ENCODE results near the gene UPF2.

UPF2 gene

DNA sequence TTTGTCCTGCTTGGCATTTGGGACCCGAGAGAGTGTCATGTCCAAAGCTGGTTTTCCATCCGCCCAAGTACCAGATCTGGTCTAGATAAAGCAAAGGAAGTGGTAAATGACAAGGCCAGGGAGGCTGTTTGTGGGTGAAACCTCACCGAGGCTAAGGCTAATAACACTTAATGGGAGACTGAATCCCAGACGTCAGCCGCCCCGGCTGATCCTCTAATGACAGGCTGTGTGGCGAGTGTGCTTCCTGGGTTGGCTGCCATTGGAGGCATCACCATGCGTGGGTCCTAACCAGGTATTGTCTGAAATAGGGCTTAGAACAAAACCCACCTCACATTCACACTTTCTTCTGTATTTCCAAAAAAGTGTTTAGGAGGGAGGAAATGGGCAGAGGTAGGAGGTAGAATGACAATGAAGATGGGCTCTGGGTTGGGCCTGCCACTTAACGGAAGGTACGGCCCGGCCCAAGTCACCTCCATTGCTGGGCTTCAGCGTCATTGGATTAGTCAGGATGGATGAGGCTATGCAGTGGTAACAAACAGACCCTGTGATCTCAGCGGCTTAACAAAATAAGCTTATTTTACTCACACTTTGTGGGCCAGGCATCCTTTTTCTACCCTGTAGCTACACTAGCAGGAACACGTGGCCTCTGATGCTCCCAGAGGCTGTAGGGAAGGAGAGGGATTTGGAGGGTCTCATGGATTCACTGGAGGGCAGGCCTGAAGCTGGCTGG, 159.8 kb downstream of the UPF2 start:
- ChIA-PET POLR2A (no interaction called here), CTCF (no interaction called here)
- no peak for DNase-seq (ENCODE audit: low read depth, low spot score)
- no peak overlapping the region for H3K4me3 ChIP-seq (ENCODE audit: low read depth, low read length)
- TF ChIP-seq, protein P1, sequence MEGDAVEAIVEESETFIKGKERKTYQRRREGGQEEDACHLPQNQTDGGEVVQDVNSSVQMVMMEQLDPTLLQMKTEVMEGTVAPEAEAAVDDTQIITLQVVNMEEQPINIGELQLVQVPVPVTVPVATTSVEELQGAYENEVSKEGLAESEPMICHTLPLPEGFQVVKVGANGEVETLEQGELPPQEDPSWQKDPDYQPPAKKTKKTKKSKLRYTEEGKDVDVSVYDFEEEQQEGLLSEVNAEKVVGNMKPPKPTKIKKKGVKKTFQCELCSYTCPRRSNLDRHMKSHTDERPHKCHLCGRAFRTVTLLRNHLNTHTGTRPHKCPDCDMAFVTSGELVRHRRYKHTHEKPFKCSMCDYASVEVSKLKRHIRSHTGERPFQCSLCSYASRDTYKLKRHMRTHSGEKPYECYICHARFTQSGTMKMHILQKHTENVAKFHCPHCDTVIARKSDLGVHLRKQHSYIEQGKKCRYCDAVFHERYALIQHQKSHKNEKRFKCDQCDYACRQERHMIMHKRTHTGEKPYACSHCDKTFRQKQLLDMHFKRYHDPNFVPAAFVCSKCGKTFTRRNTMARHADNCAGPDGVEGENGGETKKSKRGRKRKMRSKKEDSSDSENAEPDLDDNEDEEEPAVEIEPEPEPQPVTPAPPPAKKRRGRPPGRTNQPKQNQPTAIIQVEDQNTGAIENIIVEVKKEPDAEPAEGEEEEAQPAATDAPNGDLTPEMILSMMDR (IDR thresholded peaks at IDR 0.05; ENCODE audit: insufficient read depth, low read length, missing control alignments) = no peak

GRCh38 chr10:11881477-11882417, 160.9 kb downstream of the UPF2 start:
- TF ChIP-seq, protein P1 (IDR thresholded peaks at IDR 0.05; ENCODE audit: insufficient read depth, low read length, missing control alignments) = no peak
- POLR2A ChIA-PET = no interaction called here
- CTCF ChIA-PET = interaction anchor here (1.7 kb wide), 1 partner anchor 10 kb away, joined by 3 read pairs; no protein-coding TSS in a partner anchor
- no peak for DNase-seq (ENCODE audit: low read depth, low spot score)
- no peak overlapping the region for H3K4me3 ChIP-seq (ENCODE audit: low read depth, low read length)

DNA sequence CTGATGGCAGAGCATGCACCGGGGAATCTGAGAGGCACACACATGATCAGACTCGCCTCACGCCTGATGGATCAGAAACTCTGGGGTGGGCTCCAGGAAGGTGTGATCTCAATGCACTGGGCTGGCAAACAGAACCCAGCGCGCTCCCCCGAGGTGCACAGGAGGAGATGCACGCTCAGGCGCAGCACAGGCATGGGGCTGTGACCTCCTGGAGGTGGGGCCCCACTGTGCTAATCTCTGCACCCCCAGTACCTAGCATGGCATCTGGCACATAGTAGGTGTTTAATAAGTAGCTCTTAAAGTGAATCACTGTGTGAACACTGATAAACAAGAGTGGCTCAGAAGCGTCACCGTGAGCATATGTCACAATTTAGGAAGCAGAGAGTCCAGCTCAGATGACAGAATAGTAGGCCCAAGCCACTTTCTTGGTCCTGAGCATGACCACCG, 161.6 kb downstream of the UPF2 start:
- TF ChIP-seq, protein P1 (IDR thresholded peaks at IDR 0.05; ENCODE audit: insufficient read depth, low read length, missing control alignments) = no peak
- no peak for DNase-seq (ENCODE audit: low read depth, low spot score)
- CTCF ChIA-PET = interaction anchor here (1.7 kb wide), 1 partner anchor 9 kb away, joined by 3 read pairs; no protein-coding TSS in a partner anchor
- no peak overlapping the region for H3K4me3 ChIP-seq (ENCODE audit: low read depth, low read length)
- POLR2A ChIA-PET = no interaction called here

- H3K4me3 ChIP-seq (ENCODE audit: low read depth, low read length) = no peak overlapping the region
- CTCF ChIA-PET = interaction anchor here (1.7 kb wide), 1 partner anchor 9 kb away, joined by 3 read pairs; no protein-coding TSS in a partner anchor
- TF ChIP-seq, protein P1 (IDR thresholded peaks at IDR 0.05; ENCODE audit: insufficient read depth, low read length, missing control alignments) = no peak
- no peak for DNase-seq (ENCODE audit: low read depth, low spot score)
- POLR2A ChIA-PET = no interaction called here
Observed at GRCh38 chr10:11880151-11881029, 162.2 kb downstream of the UPF2 start.

DNA sequence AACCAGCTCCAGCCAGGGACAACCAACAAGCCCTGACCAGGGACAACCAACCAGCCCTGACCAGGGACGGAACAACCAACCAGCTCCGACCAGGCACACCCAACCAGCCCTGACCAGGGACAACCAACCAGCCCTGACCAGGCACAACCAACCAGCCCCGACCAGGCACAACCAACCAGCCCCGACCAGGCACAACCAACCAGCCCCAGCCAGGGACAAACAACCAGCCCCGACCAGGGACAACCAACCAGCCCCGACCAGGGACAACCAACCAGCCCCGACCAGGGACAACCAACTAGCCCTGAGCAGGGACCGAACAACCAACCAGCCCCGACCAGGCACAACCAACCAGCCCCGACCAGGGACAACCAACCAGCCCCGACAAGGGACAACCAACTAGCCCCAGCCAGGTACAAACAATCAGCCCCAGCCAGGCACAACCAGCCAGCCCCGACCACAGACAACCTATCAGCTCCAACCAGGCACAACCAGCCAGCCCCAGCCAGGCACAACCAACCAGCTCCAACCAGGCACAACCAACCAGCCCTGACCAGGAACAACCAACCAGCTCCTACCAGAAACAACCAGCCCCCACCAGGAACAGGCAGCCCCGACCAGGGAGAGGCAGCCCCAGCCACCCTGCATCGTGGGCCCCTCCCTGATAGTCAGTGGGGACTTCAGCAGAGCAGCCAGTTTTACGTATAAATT, 163.1 kb downstream of the UPF2 start:
- TF ChIP-seq, protein P1 (IDR thresholded peaks at IDR 0.05; ENCODE audit: insufficient read depth, low read length, missing control alignments) = no peak
- CTCF ChIA-PET = no interaction called here
- no peak for DNase-seq (ENCODE audit: low read depth, low spot score)
- POLR2A ChIA-PET = no interaction called here
- H3K4me3 ChIP-seq (ENCODE audit: low read depth, low read length) = no peak overlapping the region
